Left renal pelvis (tissue), 4 donors: ENCODE data around the gene BTG4. TPM values are rescaled to one million over a fixed set of nuclear protein-coding genes. Genes with fewer than 3 reads are reported as not detected.

Experiments
- DNase-seq, 4 donors: peaks; one replicate each; pipeline ENCODE4 v3.0.0-alpha.2; 2013; ENCODE audit warnings: low read depth in 4 of 4, low spot score in 3 of 4
- polyA plus RNA-seq, 4 donors: library from polyadenylated mRNA; unstranded; fragments of 120-200 nt; gene quantifications; one replicate each; pipeline ENCODE4 v1.2.1, GENCODE V29; 2013; ENCODE audit not compliant: insufficient read length in 4 of 4

The BTG4 gene
- polyA plus RNA-seq, 4 donors: not detected

GRCh38 chr11:111502611-111503010 is 9.6 kb downstream of the BTG4 start:
- no peak for DNase-seq

GRCh38 chr11:111500481-111500880 is 11.7 kb downstream of the BTG4 start:
- DNase-seq: no peak

GRCh38 chr11:111499483-111499882 is 12.7 kb downstream of the BTG4 start:
- DNase-seq: no peak

GRCh38 chr11:111494040-111494439 is 18.1 kb downstream of the BTG4 start:
- no peak for DNase-seq

GRCh38 chr11:111490496-111490895 is 21.7 kb downstream of the BTG4 start:
- no peak for DNase-seq

- DNase-seq: no peak
These were observed 28.8 kb downstream of the BTG4 start for GRCh38 chr11:111483431-111483830.

GRCh38 chr11:111479666-111480065 is 32.5 kb downstream of the BTG4 start:
- DNase-seq: no peak

- DNase-seq: no peak
These were observed 34.3 kb downstream of the BTG4 start for GRCh38 chr11:111477898-111478297.

GRCh38 chr11:111476956-111477355 is 35.2 kb downstream of the BTG4 start:
- DNase-seq: no peak

- no peak for DNase-seq
These were observed 35.8 kb downstream of the BTG4 start for GRCh38 chr11:111476366-111476765.

GRCh38 chr11:111474432-111474831 is 37.8 kb downstream of the BTG4 start:
- DNase-seq: no peak

- no peak for DNase-seq
These were observed 40.0 kb downstream of the BTG4 start for GRCh38 chr11:111472228-111472627.

- no peak for DNase-seq
These were observed 43.0 kb downstream of the BTG4 start for GRCh38 chr11:111469200-111469599.

GRCh38 chr11:111466615-111467014 is 45.6 kb downstream of the BTG4 start:
- no peak for DNase-seq

- no peak for DNase-seq
These were observed 46.8 kb downstream of the BTG4 start for GRCh38 chr11:111465400-111465799.

- DNase-seq: no peak
These were observed 48.9 kb downstream of the BTG4 start for GRCh38 chr11:111463276-111463675.

GRCh38 chr11:111462329-111462728 is 49.9 kb downstream of the BTG4 start:
- no peak for DNase-seq

- DNase-seq: no peak
These were observed 50.5 kb downstream of the BTG4 start for GRCh38 chr11:111461460-111462235.

- no peak for DNase-seq
These were observed 51.3 kb downstream of the BTG4 start for GRCh38 chr11:111460856-111461255.

GRCh38 chr11:111460340-111460739 is 51.8 kb downstream of the BTG4 start:
- DNase-seq: no peak

GRCh38 chr11:111459506-111460270 is 52.5 kb downstream of the BTG4 start:
- no peak for DNase-seq

GRCh38 chr11:111457731-111458368 is 54.3 kb downstream of the BTG4 start:
- no peak for DNase-seq
